Measurements from ENCODE around the gene HOXA6.

DNA sequence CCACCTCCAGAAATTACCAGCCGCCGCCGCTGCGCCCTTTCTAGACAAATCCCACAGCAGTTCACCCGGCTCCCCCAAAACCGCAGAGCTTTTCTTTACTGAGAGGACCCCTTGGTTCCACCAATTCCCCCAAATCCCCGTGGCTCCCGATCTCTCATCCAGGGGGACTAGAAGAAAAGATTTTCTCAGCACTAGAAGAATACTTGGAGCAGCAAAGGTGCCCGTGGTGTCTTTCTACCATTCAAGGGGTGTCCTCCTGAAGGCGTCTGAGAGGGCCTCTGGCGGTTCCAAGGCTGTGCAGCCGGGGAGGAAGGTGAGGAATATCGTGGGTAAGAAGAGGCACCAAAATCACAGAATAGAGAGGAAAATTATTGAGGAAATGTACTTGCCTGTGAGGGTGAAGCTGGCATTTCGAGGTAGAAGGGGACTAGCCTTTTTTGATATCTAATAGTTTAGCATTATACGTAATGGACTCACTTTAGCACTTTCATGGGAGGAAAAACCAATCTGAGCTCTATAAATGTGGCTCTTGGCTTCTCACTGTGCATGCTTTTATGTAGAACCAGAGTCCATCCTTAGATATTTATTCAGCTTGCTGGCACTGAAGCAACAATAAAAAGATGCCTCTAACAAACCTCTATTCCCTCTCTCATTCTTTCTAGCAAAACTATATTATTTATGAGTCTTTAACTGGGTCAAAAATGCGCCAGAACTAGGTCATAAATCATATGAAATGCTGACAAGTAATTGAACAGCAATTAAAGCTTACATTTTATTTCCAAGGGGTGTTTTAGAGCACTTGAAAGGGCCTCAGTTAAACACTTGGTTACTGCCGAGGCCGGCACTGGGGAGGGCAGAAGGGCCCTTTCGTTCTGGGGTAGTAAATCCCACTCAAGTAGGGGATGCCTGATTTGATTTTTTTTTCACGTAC is 31.3 kb downstream of the HOXA6 start:
- no peak for TF ChIP-seq EZH2 (IDR thresholded peaks at IDR 0.05)
- no peak for TF ChIP-seq POLR2A (IDR thresholded peaks at IDR 0.05; ENCODE audit: borderline replicate concordance, extremely low read depth, insufficient read depth, insufficient read length)
- TF ChIP-seq CBX3 (IDR thresholded peaks at IDR 0.05; ENCODE audit: low read depth), result no peak
- no peak for TF ChIP-seq CTCF (IDR thresholded peaks at IDR 0.05 in 2 of 3, conservative IDR thresholded peaks at IDR 0.05 in 1 of 3; ENCODE audit: borderline replicate concordance in 1 of 3, insufficient read depth in 1 of 3, low read depth in 2 of 3, low read length in 2 of 3)
- no peak for TF ChIP-seq ATF3 (IDR thresholded peaks at IDR 0.05)
- TF ChIP-seq SIN3A (IDR thresholded peaks at IDR 0.05; ENCODE audit: low read depth), result no peak
- TF ChIP-seq, protein P1, sequence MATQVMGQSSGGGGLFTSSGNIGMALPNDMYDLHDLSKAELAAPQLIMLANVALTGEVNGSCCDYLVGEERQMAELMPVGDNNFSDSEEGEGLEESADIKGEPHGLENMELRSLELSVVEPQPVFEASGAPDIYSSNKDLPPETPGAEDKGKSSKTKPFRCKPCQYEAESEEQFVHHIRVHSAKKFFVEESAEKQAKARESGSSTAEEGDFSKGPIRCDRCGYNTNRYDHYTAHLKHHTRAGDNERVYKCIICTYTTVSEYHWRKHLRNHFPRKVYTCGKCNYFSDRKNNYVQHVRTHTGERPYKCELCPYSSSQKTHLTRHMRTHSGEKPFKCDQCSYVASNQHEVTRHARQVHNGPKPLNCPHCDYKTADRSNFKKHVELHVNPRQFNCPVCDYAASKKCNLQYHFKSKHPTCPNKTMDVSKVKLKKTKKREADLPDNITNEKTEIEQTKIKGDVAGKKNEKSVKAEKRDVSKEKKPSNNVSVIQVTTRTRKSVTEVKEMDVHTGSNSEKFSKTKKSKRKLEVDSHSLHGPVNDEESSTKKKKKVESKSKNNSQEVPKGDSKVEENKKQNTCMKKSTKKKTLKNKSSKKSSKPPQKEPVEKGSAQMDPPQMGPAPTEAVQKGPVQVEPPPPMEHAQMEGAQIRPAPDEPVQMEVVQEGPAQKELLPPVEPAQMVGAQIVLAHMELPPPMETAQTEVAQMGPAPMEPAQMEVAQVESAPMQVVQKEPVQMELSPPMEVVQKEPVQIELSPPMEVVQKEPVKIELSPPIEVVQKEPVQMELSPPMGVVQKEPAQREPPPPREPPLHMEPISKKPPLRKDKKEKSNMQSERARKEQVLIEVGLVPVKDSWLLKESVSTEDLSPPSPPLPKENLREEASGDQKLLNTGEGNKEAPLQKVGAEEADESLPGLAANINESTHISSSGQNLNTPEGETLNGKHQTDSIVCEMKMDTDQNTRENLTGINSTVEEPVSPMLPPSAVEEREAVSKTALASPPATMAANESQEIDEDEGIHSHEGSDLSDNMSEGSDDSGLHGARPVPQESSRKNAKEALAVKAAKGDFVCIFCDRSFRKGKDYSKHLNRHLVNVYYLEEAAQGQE (IDR thresholded peaks at IDR 0.05; ENCODE audit: low read depth), result no peak
- TF ChIP-seq, protein P2, sequence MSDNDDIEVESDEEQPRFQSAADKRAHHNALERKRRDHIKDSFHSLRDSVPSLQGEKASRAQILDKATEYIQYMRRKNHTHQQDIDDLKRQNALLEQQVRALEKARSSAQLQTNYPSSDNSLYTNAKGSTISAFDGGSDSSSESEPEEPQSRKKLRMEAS (IDR thresholded peaks at IDR 0.05), result no peak
- TF ChIP-seq POLR2AphosphoS5 (IDR thresholded peaks at IDR 0.05; ENCODE audit: low read depth, low read length), result no peak
- no peak for TF ChIP-seq FOSL1 (IDR thresholded peaks at IDR 0.05; ENCODE audit: low read depth)
- no peak for TF ChIP-seq RAD21 (IDR thresholded peaks at IDR 0.05; ENCODE audit: low read depth)

Measured in HCT116 (cell line).